Activated B cell treated with CpG ODN at 0.5 μM for 24 hours (primary cell): Measurements from ENCODE around the gene LDLR. TPM values are rescaled to one million over a fixed set of nuclear protein-coding genes. Genes with fewer than 3 reads are reported as not detected.
A peak's percentile ranks its signal among the peaks of the same experiment; 100 is the strongest.
"Not testable (repeated sequence)": the region's sequence is repeated elsewhere in the genome, so short reads cannot be mapped to it uniquely, and the experiment has no call there.

Experiments
- ATAC-seq: fragments of 200-7000 bp; cut with Tn5 transposase; one replicate; pipeline ENCODE4 v1.10.0; 2021; ENCODE audit warnings: low read depth, mild to moderate bottlenecking, moderate library complexity
- CTCF ChIA-PET: fragments of 350-600 bp; sonication (Branson Sonifier 250); formaldehyde crosslinking; loops from one replicate; lab custom pipeline; 2021; ENCODE audit warnings: antibody characterized with exemption; lab: Charles Lee
- POLR2A ChIA-PET: fragments of 350-600 bp; sonication (Branson Sonifier 250); formaldehyde crosslinking; loops from one replicate; lab custom pipeline; 2021; ENCODE audit warnings: antibody characterized with exemption; lab: Charles Lee
- DNase-seq: peaks from one replicate; pipeline ENCODE4 v3.0.0; 2022
- H3K27ac Mint-ChIP-seq: one replicate; pipeline ENCODE4 v1.8.0; 2020; ENCODE audit warnings: mixed read lengths
- H3K27me3 Mint-ChIP-seq: one replicate; pipeline ENCODE4 v1.8.0; 2021; ENCODE audit warnings: mixed read lengths
- H3K36me3 Mint-ChIP-seq: one replicate; pipeline ENCODE4 v1.8.0; 2021; ENCODE audit warnings: low read depth, mixed read lengths
- H3K4me1 Mint-ChIP-seq: one replicate; pipeline ENCODE4 v1.8.0; 2021; ENCODE audit warnings: mixed read lengths
- H3K4me3 Mint-ChIP-seq: one replicate; pipeline ENCODE4 v1.8.0; 2020; ENCODE audit warnings: mild to moderate bottlenecking, mixed read lengths
- H3K9me3 Mint-ChIP-seq: one replicate; pipeline ENCODE4 v1.8.0; 2020; ENCODE audit warnings: mixed read lengths
- CTCF ChIP-seq: fragments of 200-600 bp; IDR thresholded peaks from one replicate; pipeline ENCODE4 v1.8.0; 2022; ENCODE audit warnings: antibody characterized with exemption, mild to moderate bottlenecking
- intact Hi-C: fragments of 100-400 bp; cut with micrococcal nuclease; formaldehyde crosslinking; loops from one replicate; pipeline ENCODE4 v1.15.1; 2024
- total RNA-seq: library from RNA; stranded (reverse); gene quantifications from 2 replicates; pipeline ENCODE4 v1.2.3, GENCODE V29; 2022

Gene LDLR
- total RNA-seq, 1 donor from 2014 or later, result 20.9 TPM

DNA sequence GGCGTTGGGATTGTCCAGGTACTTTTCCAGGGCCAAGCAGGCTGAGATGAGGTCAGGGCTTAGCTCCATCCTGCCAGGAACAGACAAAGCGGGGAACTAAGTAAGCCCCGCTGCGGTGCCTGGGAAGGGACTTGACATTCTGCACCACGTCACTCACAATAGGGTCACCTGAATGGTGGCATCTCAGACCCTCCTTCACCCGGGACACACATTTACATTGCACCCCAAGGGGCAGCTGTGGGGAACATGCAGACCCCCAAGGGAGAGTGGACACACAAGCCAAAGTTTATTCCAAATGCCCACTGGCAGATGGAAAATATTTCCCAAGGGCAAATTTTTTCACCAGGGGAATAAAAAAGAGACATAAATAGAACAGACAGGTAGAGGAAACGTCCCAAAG is 86.7 kb downstream of the LDLR start:
- no peaks in the 10 kb centered on the region for H3K36me3 Mint-ChIP-seq
- no peak for TF ChIP-seq CTCF
- H3K9me3 Mint-ChIP-seq, result no peaks in the 10 kb centered on the region
- intact Hi-C loops, result no loop called here
- H3K4me1 Mint-ChIP-seq, result peaks cover 20% of the 10 kb centered on the region
- H3K27ac Mint-ChIP-seq, result no peak overlapping the region
- ATAC-seq (no peak), DNase-seq (no peak)
- peaks cover 2% of the 10 kb centered on the region for H3K27me3 Mint-ChIP-seq
- no peak overlapping the region for H3K4me3 Mint-ChIP-seq
- ChIA-PET POLR2A (no interaction called here), CTCF (no interaction called here)

DNA sequence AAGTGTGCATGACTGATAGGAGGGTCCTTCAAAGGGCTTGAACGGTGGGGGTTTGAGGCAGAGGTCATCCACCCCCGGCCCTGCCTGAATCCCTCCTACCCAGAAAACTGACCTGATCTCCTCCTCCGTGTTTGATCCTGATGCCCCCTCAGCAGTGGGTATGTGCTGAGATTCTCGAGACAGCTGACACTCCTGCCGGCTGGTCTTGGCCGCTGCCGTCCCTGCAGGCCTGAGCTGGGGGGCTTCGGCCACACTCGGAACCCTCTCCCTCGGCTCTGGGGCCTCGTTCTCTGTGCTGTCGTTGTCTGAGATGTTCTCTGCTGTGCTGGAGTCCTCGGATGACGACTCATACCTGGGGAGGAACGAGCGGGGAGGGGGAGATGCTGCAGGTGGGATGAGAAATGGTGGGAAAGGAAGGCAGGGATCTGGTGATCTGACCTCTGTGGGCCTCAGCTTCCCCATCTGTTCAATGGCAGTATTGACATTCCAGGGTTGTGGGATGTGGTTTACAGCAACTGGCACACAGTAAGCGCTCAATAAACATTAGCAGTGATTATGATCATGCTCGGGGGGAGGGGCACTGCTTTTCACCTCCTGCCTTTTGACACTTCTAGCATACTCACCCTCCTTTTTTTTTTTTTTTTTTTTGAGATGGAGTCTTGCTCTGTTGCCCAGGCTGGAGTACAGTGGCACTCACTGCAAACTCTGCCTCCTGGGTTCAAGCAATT is 87.4 kb downstream of the LDLR start:
- Mint-ChIP-seq H3K27me3 (peaks cover 6% of the 10 kb centered on the region), H3K4me3 (no peak overlapping the region)

GRCh38 chr19:11177592-11177991 is 88.3 kb downstream of the LDLR start:
- DNase-seq (no peak), ATAC-seq (no peak)
- ChIA-PET POLR2A (no interaction called here), CTCF (no interaction called here)
- Mint-ChIP-seq H3K4me1 (peaks cover 20% of the 10 kb centered on the region), H3K27ac (no peak overlapping the region), H3K4me3 (no peak overlapping the region), H3K9me3 (no peaks in the 10 kb centered on the region), H3K36me3 (no peaks in the 10 kb centered on the region), H3K27me3 (peaks cover 7% of the 10 kb centered on the region)
- intact Hi-C loops, result no loop called here
- no peak for TF ChIP-seq CTCF

More for the DNA sequence above, 87.4 kb downstream of the LDLR start:
- Mint-ChIP-seq H3K9me3 (no peaks in the 10 kb centered on the region), H3K36me3 (no peaks in the 10 kb centered on the region), H3K4me1 (peaks cover 20% of the 10 kb centered on the region), H3K27ac (no peak overlapping the region)
- CTCF ChIA-PET, result no interaction called here
- DNase-seq, result no peak
- TF ChIP-seq CTCF, result no peak
- no peak for ATAC-seq
- POLR2A ChIA-PET, result no interaction called here
- intact Hi-C loops, result no loop called here

- ATAC-seq, CTCF ChIA-PET, DNase-seq, H3K9me3 Mint-ChIP-seq, H3K36me3 Mint-ChIP-seq, H3K4me3 Mint-ChIP-seq, POLR2A ChIA-PET, intact Hi-C loops, H3K27ac Mint-ChIP-seq: not testable (repeated sequence)
- Mint-ChIP-seq H3K27me3 (peaks cover 11% of the 10 kb centered on the region), H3K4me1 (peaks cover 20% of the 10 kb centered on the region)
These were observed 89.8 kb downstream of the LDLR start for GRCh38 chr19:11179145-11179465.

DNA sequence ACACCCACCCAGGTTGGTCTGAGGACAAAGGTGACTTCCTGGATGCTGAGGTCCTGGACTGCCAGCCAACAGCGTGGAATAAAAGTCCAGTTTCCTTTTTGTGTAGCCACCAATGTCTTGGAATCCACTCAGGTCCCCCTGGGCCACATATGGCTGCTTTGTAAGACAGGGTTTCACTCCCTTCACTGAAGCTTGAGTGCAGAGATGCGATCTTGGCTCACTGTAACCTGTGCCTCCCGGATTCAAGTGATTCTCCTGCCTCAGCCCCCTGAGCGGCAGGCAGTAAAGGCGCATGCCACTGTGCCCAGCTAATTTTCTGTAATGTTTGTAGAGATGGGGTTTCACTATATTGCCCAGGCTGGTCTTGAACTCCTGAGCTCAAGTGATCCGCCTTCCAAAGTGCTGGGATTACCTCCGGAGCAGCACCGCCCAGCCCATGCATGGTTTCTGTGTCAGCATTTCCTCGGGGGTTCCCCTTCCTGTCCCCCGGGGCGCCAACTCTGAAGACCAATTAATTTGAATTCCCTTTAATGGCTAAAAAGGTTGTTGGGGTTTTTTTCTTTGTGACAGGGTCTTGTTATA is 90.5 kb downstream of the LDLR start:
- Mint-ChIP-seq H3K36me3 (no peaks in the 10 kb centered on the region), H3K4me3 (peak overlapping the region; percentile 70), H3K4me1 (peaks cover 20% of the 10 kb centered on the region), H3K27me3 (peaks cover 11% of the 10 kb centered on the region), H3K27ac (peak overlapping the region; percentile 21), H3K9me3 (no peaks in the 10 kb centered on the region)
- POLR2A ChIA-PET, result no interaction called here
- ATAC-seq (peak; percentile 97), DNase-seq (peak; percentile 66)
- no peak for TF ChIP-seq CTCF
- CTCF ChIA-PET, result interaction anchor here (0.6 kb wide), 1 partner anchor 480 kb away, joined by 3 read pairs; no protein-coding TSS in a partner anchor
- intact Hi-C loops, result loop anchor here (1.0 kb wide), 1 partner anchor 17 kb away; the partner anchor contains the start of gene KANK2
